ENCODE data around the gene TRPV5. TPM values are rescaled to one million over a fixed set of nuclear protein-coding genes. Genes with fewer than 3 reads are reported as not detected.

TRPV5 gene
- total and polyA plus RNA-seq, 2 of the 4 experiments (the other 2 are of a cell fraction) = not detected

GRCh38 chr7:142887282-142888015 is 46.1 kb downstream of the TRPV5 start:
- Histone ChIP-seq H2BK20ac (ENCODE audit: low read depth, low read length) (no peak overlapping the region), H4K5ac (ENCODE audit: low read depth, low read length) (no peak overlapping the region), H3K4me2 (ENCODE audit: low read depth, low read length) (no peak overlapping the region), H3K79me1 (ENCODE audit: low read depth in 1 of 2, low read length in 2 of 2) (no peaks in the 10 kb centered on the region), H3K9me3 (ENCODE audit: control insufficient read depth, insufficient read depth, low read length) (peaks cover 6% of the 10 kb centered on the region; the same call in 1 of the 2 replicates), H4K8ac (ENCODE audit: low read depth in 2 of 2, low read length in 2 of 2) (no peak overlapping the region), H4K20me1 (ENCODE audit: insufficient read depth, low read length) (no peaks in the 10 kb centered on the region), H3K14ac (replicated peaks; ENCODE audit: low read depth, low read length) (no peak overlapping the region), H3K4ac (ENCODE audit: low read depth, low read length) (no peak overlapping the region), H2AK9ac (replicated peaks; ENCODE audit: low read depth, low read length, poor library complexity) (no peak overlapping the region), H3K23ac (ENCODE audit: low read depth, low read length) (no peak overlapping the region), H3K27ac (ENCODE audit: insufficient read depth, low read length) (no peak overlapping the region), H2BK120ac (ENCODE audit: low read depth, low read length) (no peak overlapping the region), H3K18ac (ENCODE audit: low read depth, low read length) (no peak overlapping the region), H3K27me3 (ENCODE audit: control insufficient read depth, insufficient read depth, low read length) (no peaks in the 10 kb centered on the region), H2BK15ac (ENCODE audit: low read depth, low read length) (no peak overlapping the region), H2AK5ac (ENCODE audit: low read depth, low read length) (no peak overlapping the region), H4K91ac (ENCODE audit: insufficient read depth, low read depth, low read length) (no peak overlapping the region), H3K4me3 (ENCODE audit: insufficient read depth, low read depth, low read length) (no peak overlapping the region), H2BK5ac (ENCODE audit: low read depth, low read length, poor library complexity, severe bottlenecking) (peak overlapping the region; percentile 54), H3K9ac (ENCODE audit: low read depth, low read length) (no peak overlapping the region), H3K56ac (ENCODE audit: extremely low read depth, insufficient read depth, low read length) (no peak overlapping the region), H3K9me1 (ENCODE audit: insufficient read depth, low read length) (no peaks in the 10 kb centered on the region), H3K4me1 (ENCODE audit: control insufficient read depth, insufficient read depth, low read length) (no peaks in the 10 kb centered on the region), H3K36me3 (ENCODE audit: control insufficient read depth, insufficient read depth, low read length) (no peaks in the 10 kb centered on the region), H2AFZ (replicated peaks; ENCODE audit: low read length, poor library complexity) (no peak overlapping the region)
- DNase-seq (no peak), ATAC-seq (ENCODE audit: low read depth) (no peak)
- dilution Hi-C loops (cut with HindIII; ENCODE audit: low sequenced_read_pairs, unreplicated experiment) = no loop called here
- in situ Hi-C loops (cut with MboI; ENCODE audit: low sequenced_read_pairs) = no loop called here
- ChIA-PET POLR2A (ENCODE audit: unreplicated experiment) (no interaction called here), CTCF (no interaction called here)
- 30% methylated on average over 2 of the region's 12 CpGs; no CpG with 5 or more reads in 1 of the 2 experiments for WGBS, 2 experiments (ENCODE audit: extremely low coverage in 2 of 2, insufficient read length in 1 of 2)
- no peak for TF ChIP-seq MXI1 (IDR thresholded peaks at IDR 0.05; ENCODE audit: borderline replicate concordance, low read depth, low read length)
- no peak for TF ChIP-seq CTCF (conservative IDR thresholded peaks at IDR 0.05; ENCODE audit: low read depth, low read length)
- TF ChIP-seq FOS (IDR thresholded peaks at IDR 0.05; ENCODE audit: low read depth, low read length) = no peak
- TF ChIP-seq RCOR1 (IDR thresholded peaks at IDR 0.05; ENCODE audit: insufficient replicate concordance, low read length) = no peak
- TF ChIP-seq USF2 (IDR thresholded peaks at IDR 0.05; ENCODE audit: low read depth, low read length) = no peak
- TF ChIP-seq POLR2A (IDR thresholded peaks at IDR 0.05; ENCODE audit: low read depth, low read length) = no peak
- TF ChIP-seq RFX5 (IDR thresholded peaks at IDR 0.05; ENCODE audit: low read depth, low read length) = no peak
- TF ChIP-seq MAZ (IDR thresholded peaks at IDR 0.05; ENCODE audit: borderline replicate concordance, low read depth, low read length) = no peak
- no peak for TF ChIP-seq NFE2L2 (IDR thresholded peaks at IDR 0.05; ENCODE audit: low read depth, low read length)
- no peak for TF ChIP-seq CHD1 (IDR thresholded peaks at IDR 0.05; ENCODE audit: low read depth, low read length)
- TF ChIP-seq CEBPB (IDR thresholded peaks at IDR 0.05; ENCODE audit: low read depth, low read length) = no peak
- TF ChIP-seq BHLHE40 (IDR thresholded peaks at IDR 0.05; ENCODE audit: low read depth, low read length) = no peak
- no peak for TF ChIP-seq MAFK (IDR thresholded peaks at IDR 0.05; ENCODE audit: low read depth, low read length)
- TF ChIP-seq, protein P1, sequence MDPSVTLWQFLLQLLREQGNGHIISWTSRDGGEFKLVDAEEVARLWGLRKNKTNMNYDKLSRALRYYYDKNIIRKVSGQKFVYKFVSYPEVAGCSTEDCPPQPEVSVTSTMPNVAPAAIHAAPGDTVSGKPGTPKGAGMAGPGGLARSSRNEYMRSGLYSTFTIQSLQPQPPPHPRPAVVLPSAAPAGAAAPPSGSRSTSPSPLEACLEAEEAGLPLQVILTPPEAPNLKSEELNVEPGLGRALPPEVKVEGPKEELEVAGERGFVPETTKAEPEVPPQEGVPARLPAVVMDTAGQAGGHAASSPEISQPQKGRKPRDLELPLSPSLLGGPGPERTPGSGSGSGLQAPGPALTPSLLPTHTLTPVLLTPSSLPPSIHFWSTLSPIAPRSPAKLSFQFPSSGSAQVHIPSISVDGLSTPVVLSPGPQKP (IDR thresholded peaks at IDR 0.05; ENCODE audit: borderline replicate concordance, low read depth, low read length) = no peak
- TF ChIP-seq SMC3 (IDR thresholded peaks at IDR 0.05; ENCODE audit: low read depth, low read length) = no peak
- intact Hi-C loops (cut with micrococcal nuclease) = no loop called here
- BruUV-seq (replicated peaks) = no TSS peak
